Fibroblast of the aortic adventitia (primary cell): ENCODE results near the gene FAM3C. TPM values are rescaled to one million over a fixed set of nuclear protein-coding genes. Genes with fewer than 3 reads are reported as not detected.

Experiments
- DNase-seq: peaks from one replicate; pipeline ENCODE4 v3.0.0-alpha.2; 2010; ENCODE audit warnings: low read depth
- H3K4me3 ChIP-seq: 2 replicates; pipeline ENCODE4 v1.5.1; 2011; ENCODE audit warnings: low read depth, mild to moderate bottlenecking, control low read depth, low read length, moderate library complexity
- CTCF ChIP-seq: IDR thresholded peaks from 2 replicates; pipeline ENCODE4 v1.5.1; 2011; ENCODE audit warnings: mild to moderate bottlenecking, low read length, control low read depth, inconsistent platforms; ENCODE audit not compliant: insufficient read depth
- total RNA-seq: library from RNA; depleted of rRNA; stranded (reverse); fragments of >200 nt; gene quantifications from 2 replicates; pipeline ENCODE4 v1.2.3, GENCODE V29; 2012; ENCODE audit warnings: low replicate concordance

FAM3C gene
- total RNA-seq, 1 donor, result 119 TPM

- no peak overlapping the region for H3K4me3 ChIP-seq
- DNase-seq, result no peak
- TF ChIP-seq CTCF, result no peak
Measured at GRCh38 chr7:121303422-121304101, 92.5 kb downstream of the FAM3C start.

- DNase-seq, result no peak
- no peak for TF ChIP-seq CTCF
- H3K4me3 ChIP-seq, result no peak overlapping the region
Measured at GRCh38 chr7:121302214-121302745, 93.8 kb downstream of the FAM3C start.

- no peak for TF ChIP-seq CTCF
- DNase-seq, result peak; percentile 25
- no peak overlapping the region for H3K4me3 ChIP-seq
Measured at GRCh38 chr7:121301446-121302213, 94.5 kb downstream of the FAM3C start.

GRCh38 chr7:121300685-121301420, 95.3 kb downstream of the FAM3C start:
- no peak overlapping the region for H3K4me3 ChIP-seq
- no peak for DNase-seq
- TF ChIP-seq CTCF, result no peak

Other genes with a start within 250 kb of the FAM3C start
- gene WNT16, start 67.3 kb downstream of the FAM3C start, total RNA-seq, result 0.16 and 2.7 TPM in 2 replicates